ENCODE data around the gene TMEM184B. TPM values are rescaled to one million over a fixed set of nuclear protein-coding genes. Genes with fewer than 3 reads are reported as not detected.

The TMEM184B gene
- total RNA-seq, 1 experiment from 2014 or later: 89.7 TPM

DNA sequence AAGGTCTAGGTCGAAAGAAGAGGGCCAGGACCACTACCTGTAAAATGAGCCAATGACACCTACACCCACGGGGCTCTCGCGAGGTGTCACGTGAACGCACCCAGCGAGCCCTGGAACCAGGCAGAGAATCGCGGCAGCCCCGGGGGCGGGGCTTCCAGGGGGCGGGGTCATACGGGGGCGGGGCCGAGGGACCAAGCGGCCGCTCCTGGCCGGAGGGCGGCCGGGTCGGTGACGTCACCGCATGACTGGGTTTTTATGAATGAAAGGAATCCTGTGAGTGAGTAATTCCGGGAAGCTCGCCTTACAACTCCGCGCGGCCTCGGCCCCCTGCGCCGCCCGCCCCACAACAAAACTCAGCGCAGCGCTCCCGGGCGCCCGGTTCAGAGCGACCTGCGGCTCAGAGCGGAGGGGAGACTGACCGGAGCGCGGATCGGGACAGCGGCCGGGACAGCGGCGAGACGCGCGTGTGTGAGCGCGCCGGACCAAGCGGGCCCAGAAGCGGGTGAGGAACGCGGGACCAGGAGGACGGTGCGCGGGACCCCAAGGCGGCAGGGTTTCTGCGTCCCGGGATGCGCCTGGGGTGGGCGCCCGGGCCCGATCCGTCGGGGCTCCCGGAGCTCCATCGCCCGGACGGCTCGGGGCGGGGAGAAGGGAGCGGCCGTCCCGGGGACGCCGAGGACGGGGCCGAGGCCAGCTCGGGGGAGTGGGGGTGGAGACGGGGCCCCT is 70.9 kb downstream of the TMEM184B start, which contains the start of gene MAFF (continued):
- TF ChIP-seq, protein P1, sequence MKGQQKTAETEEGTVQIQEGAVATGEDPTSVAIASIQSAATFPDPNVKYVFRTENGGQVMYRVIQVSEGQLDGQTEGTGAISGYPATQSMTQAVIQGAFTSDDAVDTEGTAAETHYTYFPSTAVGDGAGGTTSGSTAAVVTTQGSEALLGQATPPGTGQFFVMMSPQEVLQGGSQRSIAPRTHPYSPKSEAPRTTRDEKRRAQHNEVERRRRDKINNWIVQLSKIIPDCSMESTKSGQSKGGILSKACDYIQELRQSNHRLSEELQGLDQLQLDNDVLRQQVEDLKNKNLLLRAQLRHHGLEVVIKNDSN (CRISPR knock-in tag; IDR thresholded peaks at IDR 0.05): peak; percentile 81
- TF ChIP-seq, protein P2, sequence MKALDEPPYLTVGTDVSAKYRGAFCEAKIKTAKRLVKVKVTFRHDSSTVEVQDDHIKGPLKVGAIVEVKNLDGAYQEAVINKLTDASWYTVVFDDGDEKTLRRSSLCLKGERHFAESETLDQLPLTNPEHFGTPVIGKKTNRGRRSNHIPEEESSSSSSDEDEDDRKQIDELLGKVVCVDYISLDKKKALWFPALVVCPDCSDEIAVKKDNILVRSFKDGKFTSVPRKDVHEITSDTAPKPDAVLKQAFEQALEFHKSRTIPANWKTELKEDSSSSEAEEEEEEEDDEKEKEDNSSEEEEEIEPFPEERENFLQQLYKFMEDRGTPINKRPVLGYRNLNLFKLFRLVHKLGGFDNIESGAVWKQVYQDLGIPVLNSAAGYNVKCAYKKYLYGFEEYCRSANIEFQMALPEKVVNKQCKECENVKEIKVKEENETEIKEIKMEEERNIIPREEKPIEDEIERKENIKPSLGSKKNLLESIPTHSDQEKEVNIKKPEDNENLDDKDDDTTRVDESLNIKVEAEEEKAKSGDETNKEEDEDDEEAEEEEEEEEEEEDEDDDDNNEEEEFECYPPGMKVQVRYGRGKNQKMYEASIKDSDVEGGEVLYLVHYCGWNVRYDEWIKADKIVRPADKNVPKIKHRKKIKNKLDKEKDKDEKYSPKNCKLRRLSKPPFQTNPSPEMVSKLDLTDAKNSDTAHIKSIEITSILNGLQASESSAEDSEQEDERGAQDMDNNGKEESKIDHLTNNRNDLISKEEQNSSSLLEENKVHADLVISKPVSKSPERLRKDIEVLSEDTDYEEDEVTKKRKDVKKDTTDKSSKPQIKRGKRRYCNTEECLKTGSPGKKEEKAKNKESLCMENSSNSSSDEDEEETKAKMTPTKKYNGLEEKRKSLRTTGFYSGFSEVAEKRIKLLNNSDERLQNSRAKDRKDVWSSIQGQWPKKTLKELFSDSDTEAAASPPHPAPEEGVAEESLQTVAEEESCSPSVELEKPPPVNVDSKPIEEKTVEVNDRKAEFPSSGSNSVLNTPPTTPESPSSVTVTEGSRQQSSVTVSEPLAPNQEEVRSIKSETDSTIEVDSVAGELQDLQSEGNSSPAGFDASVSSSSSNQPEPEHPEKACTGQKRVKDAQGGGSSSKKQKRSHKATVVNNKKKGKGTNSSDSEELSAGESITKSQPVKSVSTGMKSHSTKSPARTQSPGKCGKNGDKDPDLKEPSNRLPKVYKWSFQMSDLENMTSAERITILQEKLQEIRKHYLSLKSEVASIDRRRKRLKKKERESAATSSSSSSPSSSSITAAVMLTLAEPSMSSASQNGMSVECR (CRISPR knock-in tag; IDR thresholded peaks at IDR 0.05; ENCODE audit: borderline replicate concordance): 0 out of 2 replicates have a peak, but pooled peaks have one; percentile 16
- TF ChIP-seq, protein P3, sequence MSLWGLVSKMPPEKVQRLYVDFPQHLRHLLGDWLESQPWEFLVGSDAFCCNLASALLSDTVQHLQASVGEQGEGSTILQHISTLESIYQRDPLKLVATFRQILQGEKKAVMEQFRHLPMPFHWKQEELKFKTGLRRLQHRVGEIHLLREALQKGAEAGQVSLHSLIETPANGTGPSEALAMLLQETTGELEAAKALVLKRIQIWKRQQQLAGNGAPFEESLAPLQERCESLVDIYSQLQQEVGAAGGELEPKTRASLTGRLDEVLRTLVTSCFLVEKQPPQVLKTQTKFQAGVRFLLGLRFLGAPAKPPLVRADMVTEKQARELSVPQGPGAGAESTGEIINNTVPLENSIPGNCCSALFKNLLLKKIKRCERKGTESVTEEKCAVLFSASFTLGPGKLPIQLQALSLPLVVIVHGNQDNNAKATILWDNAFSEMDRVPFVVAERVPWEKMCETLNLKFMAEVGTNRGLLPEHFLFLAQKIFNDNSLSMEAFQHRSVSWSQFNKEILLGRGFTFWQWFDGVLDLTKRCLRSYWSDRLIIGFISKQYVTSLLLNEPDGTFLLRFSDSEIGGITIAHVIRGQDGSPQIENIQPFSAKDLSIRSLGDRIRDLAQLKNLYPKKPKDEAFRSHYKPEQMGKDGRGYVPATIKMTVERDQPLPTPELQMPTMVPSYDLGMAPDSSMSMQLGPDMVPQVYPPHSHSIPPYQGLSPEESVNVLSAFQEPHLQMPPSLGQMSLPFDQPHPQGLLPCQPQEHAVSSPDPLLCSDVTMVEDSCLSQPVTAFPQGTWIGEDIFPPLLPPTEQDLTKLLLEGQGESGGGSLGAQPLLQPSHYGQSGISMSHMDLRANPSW (CRISPR knock-in tag; conservative IDR thresholded peaks at IDR 0.05; ENCODE audit: low read depth): no peak
- TF ChIP-seq JUN (CRISPR knock-in tag; IDR thresholded peaks at IDR 0.05) (peak; percentile 27), FOXJ3 (CRISPR knock-in tag; IDR thresholded peaks at IDR 0.05; ENCODE audit: borderline replicate concordance) (no peak), EMX1 (CRISPR knock-in tag; IDR thresholded peaks at IDR 0.05) (no peak), GABPB1 (CRISPR knock-in tag; IDR thresholded peaks at IDR 0.05) (peak; percentile 27; the same call in 1 of the 2 replicates), NFATC4 (CRISPR knock-in tag; IDR thresholded peaks at IDR 0.05) (no peak)
- TF ChIP-seq, protein P4, sequence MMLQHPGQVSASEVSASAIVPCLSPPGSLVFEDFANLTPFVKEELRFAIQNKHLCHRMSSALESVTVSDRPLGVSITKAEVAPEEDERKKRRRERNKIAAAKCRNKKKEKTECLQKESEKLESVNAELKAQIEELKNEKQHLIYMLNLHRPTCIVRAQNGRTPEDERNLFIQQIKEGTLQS (CRISPR knock-in tag; conservative IDR thresholded peaks at IDR 0.05): no peak
- TF ChIP-seq, protein P5, sequence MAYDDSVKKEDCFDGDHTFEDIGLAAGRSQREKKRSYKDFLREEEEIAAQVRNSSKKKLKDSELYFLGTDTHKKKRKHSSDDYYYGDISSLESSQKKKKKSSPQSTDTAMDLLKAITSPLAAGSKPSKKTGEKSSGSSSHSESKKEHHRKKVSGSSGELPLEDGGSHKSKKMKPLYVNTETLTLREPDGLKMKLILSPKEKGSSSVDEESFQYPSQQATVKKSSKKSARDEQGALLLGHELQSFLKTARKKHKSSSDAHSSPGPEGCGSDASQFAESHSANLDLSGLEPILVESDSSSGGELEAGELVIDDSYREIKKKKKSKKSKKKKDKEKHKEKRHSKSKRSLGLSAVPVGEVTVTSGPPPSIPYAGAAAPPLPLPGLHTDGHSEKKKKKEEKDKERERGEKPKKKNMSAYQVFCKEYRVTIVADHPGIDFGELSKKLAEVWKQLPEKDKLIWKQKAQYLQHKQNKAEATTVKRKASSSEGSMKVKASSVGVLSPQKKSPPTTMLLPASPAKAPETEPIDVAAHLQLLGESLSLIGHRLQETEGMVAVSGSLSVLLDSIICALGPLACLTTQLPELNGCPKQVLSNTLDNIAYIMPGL (CRISPR knock-in tag; IDR thresholded peaks at IDR 0.05): peak; percentile 74; the same call in 1 of the 2 replicates
- TF ChIP-seq, protein P6, sequence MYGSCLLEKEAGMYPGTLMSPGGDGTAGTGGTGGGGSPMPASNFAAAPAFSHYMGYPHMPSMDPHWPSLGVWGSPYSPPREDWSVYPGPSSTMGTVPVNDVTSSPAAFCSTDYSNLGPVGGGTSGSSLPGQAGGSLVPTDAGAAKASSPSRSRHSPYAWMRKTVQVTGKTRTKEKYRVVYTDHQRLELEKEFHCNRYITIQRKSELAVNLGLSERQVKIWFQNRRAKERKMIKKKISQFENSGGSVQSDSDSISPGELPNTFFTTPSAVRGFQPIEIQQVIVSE (CRISPR knock-in tag; IDR thresholded peaks at IDR 0.05; ENCODE audit: borderline replicate concordance): no peak
- TF ChIP-seq, protein P7, sequence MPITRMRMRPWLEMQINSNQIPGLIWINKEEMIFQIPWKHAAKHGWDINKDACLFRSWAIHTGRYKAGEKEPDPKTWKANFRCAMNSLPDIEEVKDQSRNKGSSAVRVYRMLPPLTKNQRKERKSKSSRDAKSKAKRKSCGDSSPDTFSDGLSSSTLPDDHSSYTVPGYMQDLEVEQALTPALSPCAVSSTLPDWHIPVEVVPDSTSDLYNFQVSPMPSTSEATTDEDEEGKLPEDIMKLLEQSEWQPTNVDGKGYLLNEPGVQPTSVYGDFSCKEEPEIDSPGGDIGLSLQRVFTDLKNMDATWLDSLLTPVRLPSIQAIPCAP (CRISPR knock-in tag; IDR thresholded peaks at IDR 0.05): no peak

DNA sequence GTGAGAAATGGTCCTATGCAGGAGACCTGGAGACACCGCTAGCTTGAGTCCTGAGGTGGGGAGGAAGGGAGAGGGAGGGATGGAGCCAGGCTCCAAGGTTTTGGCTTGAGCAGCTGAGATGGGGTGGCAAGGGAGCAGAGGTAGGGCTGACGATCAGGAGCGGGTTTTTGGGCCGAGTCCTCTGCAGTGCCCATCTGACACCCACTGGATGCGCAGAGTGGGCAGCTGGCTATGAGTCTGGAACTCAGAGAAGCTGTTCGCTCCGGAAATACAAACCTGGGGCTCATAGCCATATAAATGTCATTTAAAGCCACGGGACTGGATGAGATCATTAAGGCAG is 71.5 kb downstream of the TMEM184B start:
- TF ChIP-seq SMAD4 (CRISPR knock-in tag; IDR thresholded peaks at IDR 0.05): no peak
- no peak for TF ChIP-seq SMAD3 (CRISPR knock-in tag; IDR thresholded peaks at IDR 0.05; ENCODE audit: borderline replicate concordance)
- TF ChIP-seq, protein P8, sequence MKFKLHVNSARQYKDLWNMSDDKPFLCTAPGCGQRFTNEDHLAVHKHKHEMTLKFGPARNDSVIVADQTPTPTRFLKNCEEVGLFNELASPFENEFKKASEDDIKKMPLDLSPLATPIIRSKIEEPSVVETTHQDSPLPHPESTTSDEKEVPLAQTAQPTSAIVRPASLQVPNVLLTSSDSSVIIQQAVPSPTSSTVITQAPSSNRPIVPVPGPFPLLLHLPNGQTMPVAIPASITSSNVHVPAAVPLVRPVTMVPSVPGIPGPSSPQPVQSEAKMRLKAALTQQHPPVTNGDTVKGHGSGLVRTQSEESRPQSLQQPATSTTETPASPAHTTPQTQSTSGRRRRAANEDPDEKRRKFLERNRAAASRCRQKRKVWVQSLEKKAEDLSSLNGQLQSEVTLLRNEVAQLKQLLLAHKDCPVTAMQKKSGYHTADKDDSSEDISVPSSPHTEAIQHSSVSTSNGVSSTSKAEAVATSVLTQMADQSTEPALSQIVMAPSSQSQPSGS (CRISPR knock-in tag; IDR thresholded peaks at IDR 0.05; ENCODE audit: borderline replicate concordance, low read depth): no peak
- no peak for TF ChIP-seq ZNF219 (CRISPR knock-in tag; IDR thresholded peaks at IDR 0.05; ENCODE audit: borderline replicate concordance)
- TF ChIP-seq SP1 (CRISPR knock-in tag; conservative IDR thresholded peaks at IDR 0.05): no peak
- TF ChIP-seq PRRX2 (CRISPR knock-in tag; IDR thresholded peaks at IDR 0.05): no peak
- peak overlapping the region; percentile 78 for H3K4me3 Mint-ChIP-seq
- ATAC-seq: no peak
- peak overlapping the region; percentile 25 for H3K27ac Mint-ChIP-seq
- DNase-seq (ENCODE audit: low spot score): no peak
- CTCF ChIA-PET: interaction anchor here (0.7 to 2.2 kb wide), 11 partner anchors 11 to 171 kb away, joined by 3 to 18 read pairs (median 5); partner anchors contain the start of gene PLA2G6
- peaks cover 54% of the 10 kb centered on the region for H3K27me3 Mint-ChIP-seq (ENCODE audit: low read depth)
- POLR2A ChIA-PET: interaction anchor here (0.6 to 1.8 kb wide), 5 partner anchors 13 to 51 kb away, joined by 3 to 8 read pairs (median 5); partner anchors contain the start of gene PLA2G6
- no peaks in the 10 kb centered on the region for H3K9me3 Mint-ChIP-seq
- H3K4me1 Mint-ChIP-seq: peaks cover 12% of the 10 kb centered on the region
- no peaks in the 10 kb centered on the region for H3K36me3 Mint-ChIP-seq

All from WTC11 (cell line).